ENCODE results near the gene ATP9B.
"Not testable (repeated sequence)": the region's sequence is repeated elsewhere in the genome, so short reads cannot be mapped to it uniquely, and the experiment has no call there.

ATP9B gene

DNA sequence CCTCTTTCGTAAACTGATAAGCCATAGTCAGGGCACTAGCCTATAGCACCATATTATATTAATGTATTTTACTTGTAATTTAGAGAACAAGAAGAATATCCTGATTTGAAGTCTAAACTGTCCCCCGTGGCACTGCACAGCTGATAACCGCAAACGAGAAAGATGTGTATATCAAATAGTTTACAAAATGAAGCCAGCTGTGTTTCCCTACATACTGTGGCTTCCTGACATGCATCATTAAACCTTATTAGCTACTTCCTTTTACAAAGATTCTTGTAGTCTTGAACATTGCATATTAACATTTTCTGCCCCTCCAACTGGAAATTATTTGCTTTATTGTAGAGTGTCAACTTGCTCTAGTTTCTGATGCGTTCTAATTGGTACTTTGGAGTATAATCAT is 173.1 kb downstream of the ATP9B start:
- no peak for DNase-seq

DNA sequence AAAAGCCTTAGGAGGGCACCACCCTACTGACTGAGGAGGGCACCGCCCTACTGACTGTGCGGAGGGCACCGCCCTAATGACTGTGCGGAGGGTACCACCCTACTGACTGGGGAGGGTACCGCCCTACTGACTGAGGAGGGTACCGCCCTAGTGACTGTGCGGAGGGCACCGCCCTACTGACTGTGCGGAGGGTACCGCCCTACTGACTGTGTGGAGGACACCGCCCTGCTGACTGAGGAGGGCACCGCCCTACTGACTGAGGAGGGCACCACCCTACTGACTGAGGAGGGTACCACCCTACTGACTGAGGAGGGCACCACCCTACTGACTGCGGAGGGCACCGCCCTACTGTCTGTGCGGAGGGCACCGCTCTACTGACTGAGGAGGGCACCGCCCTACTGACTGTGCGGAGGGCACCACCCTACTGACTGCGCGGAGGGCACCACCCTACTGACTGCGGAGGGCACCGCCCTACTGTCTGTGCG is 176.4 kb downstream of the ATP9B start:
- peak in 4 of 5 experiments; percentile 32 to 80 (median 42) for DNase-seq

DNA sequence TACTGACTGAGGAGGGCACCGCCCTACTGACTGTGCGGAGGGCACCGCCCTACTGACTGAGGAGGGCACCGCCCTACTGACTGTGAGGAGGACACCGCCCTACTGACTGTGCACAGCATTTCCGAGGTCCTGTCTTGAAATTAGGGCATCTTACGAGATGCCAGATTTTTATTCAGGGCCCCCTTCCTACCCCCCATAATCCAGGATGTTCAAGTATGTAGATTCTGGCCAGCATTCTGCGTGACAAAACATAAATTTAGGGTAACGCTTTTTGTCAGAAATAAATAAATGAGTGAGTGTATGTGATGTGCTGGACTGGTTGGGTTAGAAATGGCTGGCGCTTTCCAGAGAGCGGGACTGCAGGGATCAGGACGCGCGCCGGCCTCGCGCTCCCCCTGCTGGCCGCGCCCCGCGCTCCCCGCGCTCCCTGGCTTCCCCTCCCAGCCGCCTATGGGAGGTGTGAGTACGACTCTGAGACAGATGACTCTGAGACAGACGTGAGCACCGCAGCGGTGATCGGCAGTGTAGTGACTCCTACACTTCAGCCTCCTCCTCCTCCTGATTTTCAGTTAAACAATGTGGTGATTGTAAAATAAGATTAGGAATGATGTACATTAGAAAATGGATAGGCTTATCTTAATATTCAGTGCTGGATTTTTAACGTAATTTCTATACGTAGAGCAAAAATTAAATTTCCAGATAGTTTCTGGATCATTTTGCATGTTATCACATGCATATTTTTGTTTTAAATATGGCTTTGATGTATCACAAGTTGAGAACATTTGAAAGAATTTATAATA is 177.3 kb downstream of the ATP9B start:
- peak; percentile 51 to 78 (median 56) for DNase-seq

DNA sequence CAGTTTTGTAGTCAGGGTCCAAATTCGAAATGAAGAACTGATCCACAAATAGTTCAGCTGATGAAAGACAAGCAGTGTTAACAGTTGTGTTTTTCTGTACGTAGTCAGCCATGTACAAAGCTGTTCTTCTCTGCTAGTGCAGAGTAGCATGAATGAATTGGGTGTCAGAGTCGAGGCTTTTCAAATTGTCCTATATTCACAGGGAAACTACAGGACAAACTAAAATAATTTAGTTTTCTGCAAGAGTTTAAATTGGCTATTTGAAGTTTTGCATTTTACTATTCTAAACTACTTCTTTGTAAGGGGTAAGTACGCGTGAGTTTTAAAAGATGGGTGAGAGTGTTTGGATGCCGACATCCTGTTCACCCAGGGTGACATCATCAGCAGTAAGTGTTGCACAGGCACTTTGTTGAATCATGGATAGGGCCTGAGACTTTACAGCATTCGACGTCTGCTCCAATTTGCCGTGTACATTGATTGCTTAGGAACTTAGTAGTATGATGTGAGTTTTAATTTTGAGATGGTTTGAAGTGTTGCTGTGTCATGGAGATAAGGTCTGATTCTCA is 179.4 kb downstream of the ATP9B start:
- DNase-seq, result no peak

DNA sequence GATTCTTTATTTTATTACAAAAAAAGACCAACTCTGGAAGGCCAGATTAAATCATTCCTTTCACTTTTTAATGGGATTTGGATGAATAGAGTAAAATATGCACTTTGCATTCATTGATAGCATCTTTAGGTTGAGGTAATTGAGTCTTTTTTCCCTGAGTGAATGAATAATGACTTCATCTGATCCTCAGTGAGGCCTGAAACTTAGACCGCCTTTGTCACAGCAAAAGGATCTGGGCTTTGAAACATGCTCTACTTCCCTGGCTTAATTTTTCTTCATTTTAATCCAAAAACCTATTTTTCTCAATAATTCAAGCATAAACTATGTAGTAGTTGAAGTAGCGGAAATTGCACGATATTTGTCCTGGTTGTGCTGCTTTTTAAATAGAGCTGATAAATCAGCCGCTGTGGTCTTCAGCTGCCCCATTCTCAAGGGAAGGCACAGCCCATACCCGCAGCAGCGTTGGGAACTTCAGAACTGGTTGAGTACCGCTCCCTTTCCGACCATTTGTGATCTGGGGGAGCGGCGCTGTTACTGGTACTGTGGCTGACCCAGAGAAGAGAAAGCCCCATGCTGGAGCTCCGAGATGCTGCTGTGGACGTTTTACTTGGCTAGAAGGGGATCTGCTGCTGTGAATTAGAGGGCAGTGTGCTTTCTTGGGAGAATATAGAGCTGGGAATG is 181.2 kb downstream of the ATP9B start:
- no peak for DNase-seq

DNA sequence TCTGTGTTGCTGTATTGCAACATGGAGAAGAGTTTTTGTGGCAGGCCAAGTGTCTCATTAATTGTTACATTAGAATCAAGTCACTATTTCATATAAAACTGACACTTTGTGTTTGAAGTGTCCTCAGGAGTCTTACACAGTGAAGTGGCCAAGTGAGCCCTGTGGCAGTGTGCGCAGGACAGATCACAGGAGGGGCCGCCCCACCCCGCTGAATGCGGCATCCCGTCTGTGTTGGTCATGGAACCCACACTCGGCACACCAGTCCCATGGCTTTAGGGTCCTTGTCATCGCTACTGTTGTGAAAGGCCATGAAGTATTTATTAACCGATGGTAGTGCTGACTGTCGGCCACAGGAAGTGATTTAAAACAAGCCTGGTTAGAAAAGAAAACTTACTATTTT is 181.8 kb downstream of the ATP9B start:
- no peak for DNase-seq

DNA sequence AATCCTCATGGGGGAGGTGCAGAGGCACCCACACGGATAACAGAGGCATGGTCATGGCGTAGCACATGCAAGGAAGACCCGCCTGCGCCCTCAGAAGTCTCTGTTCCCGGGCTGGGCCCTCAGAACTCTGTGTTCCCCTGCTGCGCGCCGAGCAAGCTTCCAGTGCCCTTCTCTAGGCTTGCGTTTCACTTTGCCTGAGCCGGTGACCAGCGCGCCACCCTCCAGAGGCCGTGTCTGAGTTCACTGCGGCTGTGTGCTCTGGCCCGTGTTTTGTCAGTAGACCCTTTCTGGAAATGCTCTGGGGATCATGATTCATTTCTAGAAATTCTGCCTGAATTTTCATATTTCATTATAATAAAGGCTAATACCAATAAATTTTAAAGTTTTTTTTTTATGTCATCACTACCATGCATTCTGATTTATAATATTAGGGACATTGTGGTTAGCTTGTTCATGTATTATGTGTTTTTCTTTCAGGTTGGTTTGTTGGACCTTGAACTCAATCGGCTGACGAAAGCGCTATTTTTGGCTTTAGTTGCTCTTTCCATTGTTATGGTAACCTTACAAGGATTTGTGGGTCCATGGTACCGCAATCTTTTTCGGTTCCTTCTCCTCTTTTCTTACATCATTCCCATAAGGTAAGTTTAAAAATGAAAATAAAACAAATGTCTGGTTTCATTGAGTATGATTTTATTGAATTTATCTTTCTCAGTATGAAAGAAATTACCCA is 183.9 kb downstream of the ATP9B start:
- no peak for DNase-seq

DNA sequence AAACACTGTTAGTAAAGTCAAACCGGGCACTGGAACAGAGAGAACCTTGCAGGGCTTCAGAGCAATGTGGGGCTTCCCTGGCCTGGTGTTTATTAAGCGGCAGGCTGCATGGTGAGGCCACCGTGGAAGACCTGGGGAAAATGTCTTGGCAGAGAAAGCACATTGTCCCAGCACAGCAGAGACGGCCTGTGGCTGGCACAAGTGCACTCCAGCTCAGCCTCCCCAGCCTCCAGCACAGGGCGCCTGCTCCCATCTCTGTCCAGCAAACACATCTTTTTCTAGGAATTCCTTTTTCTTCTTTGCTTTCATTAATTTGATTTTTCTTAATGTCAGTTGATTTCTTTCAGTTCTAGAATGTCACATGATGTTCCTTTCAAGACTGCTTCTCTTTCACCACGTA is 188.3 kb downstream of the ATP9B start:
- DNase-seq, result no peak

DNA sequence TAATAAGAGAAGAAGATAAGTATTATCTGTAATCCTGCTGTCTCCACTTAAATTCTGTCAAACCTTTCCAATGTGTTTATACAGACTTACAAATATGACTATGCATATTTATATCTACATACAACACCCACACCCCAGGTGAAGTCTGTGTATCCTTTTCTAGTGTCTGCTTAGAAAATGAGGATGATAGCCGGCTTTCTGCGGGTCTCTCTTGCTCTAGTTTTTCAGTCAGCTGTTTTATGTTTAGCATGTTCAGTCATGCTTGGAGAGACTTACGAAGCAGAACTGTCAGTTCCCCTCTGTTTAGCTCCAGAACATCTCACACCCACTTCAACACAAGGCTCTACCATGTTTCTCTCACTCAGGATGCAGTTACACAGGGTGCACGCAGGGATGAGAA is 189.3 kb downstream of the ATP9B start:
- no peak for DNase-seq

DNA sequence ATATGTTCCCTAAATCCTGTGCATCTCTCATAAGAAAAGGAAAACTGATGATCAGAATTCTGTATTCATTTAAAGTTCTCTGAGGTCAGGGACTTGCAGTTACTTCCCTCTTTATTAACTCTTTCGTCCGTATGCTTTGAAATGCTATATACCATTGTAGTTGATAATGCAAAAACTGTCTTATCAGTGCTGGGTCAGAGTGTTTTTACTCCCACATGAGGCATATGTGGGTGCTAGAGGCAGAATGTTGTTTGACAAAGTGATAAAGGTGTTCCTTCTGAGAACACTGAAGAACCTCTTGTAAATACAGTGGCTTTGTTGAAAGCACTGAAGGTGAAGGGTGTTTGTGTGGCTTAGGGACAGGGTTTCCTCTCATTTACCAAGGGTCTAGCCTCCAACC is 190.0 kb downstream of the ATP9B start:
- no peak for DNase-seq

DNA sequence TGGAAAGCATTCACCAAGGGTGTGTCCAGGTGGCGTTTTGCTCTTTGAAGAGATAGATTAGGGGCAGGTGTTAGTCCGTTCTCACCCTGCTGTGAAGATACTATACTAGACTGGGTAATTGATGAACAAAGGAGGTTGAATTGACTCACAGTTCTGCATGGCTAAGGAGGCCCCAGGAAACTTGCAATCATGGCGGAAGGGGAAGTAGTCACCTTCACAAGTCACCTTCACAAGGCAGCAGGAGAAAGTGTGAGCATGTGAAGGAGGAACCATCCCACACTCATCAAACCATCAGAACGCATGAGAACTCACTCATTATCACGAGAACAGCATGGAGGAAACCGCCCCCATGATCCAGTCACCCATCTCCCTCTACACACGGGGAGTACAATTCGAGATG is 190.8 kb downstream of the ATP9B start:
- DNase-seq, result no peak

DNA sequence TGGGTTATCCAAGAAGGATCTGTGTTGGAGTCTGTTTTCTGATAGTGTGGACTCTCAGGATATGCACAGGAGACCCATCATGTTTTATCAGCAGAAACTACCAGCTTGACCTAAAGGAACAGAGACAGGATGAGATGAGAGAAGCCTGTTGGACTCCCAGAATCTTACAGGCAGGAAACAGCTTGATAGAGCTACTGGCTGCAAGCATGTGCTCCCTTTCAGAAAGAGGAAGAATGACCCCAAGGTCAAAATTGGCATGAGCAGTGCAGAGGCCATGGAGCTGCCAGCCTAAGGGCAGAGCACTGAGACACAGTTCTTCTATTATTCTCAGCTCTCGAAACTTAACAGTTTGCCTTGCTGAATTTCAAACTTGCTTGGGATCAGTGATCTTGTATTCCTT is 191.3 kb downstream of the ATP9B start:
- DNase-seq, result no peak

DNA sequence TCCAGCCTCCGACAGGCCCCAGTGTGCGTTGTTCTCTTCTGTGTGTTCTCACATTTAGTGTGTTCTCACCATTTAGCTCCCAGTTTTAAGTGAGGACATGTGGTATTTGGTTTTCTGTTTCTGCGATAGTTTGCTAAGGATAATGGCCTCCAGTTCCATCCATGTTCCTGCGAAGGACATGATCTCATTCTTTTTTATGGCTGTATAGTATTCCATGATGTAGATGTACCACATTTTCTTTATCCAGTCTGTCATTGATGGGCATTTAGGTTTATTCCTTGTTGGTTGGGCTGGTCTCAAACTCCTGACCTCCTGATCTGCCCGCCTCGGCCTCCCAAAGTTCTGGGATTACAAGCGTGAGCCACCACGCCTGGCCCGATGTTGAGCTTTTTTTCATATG is 195.9 kb downstream of the ATP9B start:
- not testable (repeated sequence) for DNase-seq

DNA sequence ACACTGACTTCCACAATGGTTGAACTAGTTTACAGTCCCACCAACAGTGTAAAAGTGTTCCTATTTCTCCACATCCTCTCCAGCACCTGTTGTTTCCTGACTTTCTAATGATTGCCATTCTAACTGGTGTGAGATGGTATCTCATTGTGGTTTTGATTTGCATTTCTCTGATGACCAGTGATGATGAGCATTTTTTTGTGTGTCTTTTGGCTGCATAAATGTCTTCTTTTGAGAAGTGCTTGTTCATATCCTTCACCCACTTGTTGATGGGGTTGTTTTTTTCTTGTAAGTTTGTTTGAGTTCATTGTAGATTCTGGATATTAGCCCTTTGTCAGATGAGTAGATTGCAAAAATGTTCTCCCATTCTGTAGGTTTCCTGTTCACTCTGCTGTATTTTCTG is 202.6 kb downstream of the ATP9B start:
- not testable (repeated sequence) for DNase-seq

DNA sequence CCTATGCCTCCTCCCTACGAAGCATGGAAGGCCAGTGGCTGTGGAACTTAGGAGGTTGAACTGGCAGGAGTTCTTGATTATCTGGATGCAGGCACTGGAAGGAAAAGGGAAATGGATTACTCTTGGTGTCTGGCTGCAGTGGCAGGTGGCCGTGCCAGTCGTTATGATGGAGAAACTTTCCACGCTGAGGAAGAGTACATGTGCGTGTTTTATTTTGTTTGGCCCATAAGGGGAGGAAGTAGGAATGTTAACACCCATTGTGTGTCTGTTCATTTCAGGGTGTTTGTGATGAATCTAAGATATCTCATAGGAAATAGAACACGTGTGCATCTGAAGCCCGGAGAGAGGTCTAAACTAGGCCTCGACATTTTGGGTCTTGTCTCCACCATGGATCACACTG is 203.7 kb downstream of the ATP9B start:
- DNase-seq, result no peak

DNA sequence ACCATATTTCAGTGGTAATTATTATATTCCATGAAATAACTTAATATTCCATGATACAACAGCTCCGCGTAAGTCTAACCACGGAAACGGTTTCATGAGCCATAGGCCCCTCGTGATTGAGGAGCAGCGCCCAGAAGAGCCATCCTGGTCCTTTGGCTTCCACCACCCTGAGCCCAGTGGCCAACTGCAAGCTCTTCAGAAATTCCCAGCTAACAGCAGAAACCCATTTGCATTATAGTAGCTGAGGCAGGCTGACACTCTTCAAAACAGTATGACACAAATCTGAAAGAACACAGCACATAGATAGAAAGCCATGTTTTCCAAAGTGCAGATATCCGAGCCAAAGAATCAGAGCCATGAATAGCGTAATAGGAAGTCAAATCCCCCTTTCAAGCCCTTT is 205.6 kb downstream of the ATP9B start:
- no peak for DNase-seq

DNA sequence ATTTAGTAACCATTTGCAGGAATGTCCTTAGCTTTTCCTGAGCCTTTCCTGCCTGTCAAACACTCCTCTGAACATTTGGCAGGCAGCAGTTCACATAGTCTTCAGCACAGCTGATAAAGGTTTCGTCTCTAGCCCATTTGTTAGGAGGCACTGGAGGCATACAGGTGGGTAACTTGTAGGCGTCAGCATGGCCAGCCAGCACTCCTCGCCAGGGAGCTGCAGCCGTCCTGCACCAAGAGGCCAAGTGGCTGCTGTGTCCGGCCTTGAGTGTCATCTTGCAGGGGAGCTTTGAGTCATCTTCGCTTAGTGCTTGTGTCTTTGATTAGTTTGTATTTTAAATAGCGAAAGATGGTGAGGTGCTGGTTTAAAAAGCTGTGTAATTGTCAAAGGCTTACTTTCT is 206.3 kb downstream of the ATP9B start:
- DNase-seq, result no peak

DNA sequence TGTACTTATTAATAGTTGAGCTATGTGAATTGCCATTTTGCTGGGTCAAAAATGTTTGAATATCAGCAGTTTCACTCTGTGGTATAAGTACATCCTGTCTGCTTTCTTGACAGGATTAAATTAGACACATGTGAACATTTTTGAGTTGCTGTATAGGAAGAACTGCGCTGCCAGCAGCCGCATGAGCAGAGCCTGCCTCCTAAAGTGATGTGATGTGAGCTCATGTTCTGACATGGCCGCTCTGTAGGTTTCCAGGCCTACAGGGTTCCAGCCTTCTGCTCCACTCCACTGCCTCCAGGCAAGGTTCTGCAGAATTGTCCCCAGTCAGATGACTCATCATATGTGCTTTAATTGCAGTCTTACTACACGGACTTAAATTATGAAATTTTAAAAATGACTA is 206.8 kb downstream of the ATP9B start:
- DNase-seq, result peak in 1 of 5 experiments; percentile 82

DNA sequence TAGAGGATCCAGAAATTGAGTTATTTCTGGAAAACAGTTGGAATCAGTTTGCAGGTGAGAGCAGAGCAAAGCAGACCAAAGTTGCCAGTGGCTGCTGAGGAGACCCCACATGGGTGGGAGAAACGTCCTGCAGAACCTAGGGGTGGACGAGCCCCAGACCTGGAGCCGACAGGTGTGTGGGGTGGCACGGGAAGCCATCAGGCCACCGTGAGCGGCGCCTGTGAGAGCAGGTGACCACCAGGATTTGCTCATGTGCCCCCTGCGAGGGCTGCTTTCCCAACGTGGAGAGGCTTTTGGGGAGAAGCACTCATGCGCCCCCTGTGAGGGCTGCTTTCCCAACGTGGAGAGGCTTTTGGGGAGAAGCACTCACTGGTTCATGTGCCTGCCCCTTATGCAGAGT is 209.7 kb downstream of the ATP9B start:
- DNase-seq, result no peak

DNA sequence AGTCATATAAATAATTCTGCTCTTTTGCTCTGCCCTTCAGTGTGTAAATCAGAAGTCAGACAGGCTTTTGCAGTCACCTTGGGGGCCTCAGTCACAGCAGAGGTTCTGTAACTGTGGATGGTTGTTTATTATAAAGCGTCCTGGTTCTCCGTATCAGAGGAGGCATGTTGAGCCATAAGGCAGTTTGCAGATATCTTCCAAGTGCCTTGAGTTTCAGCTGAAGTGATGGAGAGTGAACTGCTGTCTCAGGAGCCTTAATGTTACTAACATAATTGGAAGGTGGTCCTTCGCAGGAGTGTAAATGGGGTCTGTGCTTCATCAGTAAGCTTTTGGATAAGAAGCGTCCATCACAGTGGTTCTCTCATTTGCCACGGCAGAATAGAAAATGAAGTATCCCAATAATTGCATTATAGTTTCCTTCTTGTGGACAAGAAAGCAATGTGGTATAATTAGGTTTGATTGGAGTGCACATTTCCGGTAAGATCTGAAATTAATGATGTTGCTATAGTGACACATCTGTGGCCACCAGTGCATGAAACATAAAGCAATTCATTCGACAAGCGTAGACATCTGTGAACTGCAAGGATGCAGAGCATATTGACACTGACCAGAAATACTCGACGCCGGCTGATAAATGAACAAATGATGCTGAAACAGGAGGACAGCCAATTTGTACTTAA is 214.1 kb downstream of the ATP9B start:
- no peak for DNase-seq

DNA sequence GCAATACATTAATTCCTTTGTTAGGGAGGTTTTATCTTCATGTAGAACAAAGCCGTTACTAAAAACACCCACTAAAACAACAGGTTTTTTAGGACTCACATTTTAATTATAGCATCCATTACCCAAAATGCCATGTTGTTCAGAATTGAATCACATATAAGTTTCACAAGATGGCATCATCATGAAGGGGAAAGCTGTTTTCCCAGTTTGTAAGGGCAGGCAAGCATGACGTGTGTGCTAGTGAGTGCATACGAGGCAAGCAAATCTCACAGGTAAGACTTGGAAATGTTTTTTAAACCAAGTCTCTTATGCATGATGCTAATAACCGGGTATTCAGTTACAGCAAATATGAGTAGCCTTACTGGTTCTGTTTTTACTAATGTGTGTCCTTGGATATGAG is 214.7 kb downstream of the ATP9B start:
- no peak for DNase-seq

DNA sequence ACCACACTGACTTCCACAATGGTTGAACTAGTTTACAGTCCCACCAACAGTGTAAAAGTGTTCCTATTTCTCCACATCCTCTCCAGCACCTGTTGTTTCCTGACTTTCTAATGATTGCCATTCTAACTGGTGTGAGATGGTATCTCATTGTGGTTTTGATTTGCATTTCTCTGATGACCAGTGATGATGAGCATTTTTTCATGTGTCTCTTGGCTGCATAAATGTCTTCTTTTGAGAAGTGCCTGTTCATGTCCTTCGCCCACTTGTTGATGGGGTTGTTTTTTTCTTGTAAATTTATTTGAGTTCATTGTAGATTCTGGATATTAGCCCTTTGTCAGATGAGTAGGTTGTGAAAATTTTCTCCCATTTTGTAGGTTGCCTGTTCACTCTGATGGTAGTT is 216.0 kb downstream of the ATP9B start:
- not testable (repeated sequence) for DNase-seq

DNA sequence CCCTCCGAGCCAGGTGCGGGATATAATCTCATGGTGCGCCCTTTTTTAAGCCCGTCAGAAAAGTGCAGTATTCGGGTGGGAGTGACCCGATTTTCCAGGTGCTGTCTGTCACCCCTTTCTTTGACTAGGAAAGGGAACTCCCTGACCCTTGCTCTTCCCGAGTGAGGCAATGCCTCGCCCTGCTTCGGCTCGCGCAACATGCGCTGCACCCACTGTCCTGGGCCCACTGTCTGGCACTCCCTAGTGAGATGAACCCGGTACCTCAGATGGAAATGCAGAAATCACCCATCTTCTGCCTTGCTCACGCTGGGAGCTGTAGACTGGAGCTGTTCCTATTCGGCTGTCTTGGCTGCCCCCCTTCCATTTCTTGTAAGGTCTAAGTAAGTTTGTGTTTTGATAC is 221.2 kb downstream of the ATP9B start:
- not testable (repeated sequence) for DNase-seq
